GM12864 (cell line): ENCODE results near the gene SGPP1.
"Not testable (repeated sequence)": the region's sequence is repeated elsewhere in the genome, so short reads cannot be mapped to it uniquely, and the experiment has no call there.

Experiments used
- DNase-seq: peaks from one replicate; pipeline ENCODE4 v3.0.0-alpha.2; 2011; ENCODE audit warnings: low read depth
- H3K4me3 ChIP-seq: 2 replicates; pipeline ENCODE4 v1.5.1; 2011; ENCODE audit warnings: mild to moderate bottlenecking, low read depth, low read length, control low read depth
- TF ChIP-seq, protein P1 (sequence below): IDR thresholded peaks from 2 replicates; pipeline ENCODE4 v1.5.1; 2011; ENCODE audit warnings: low read depth, mild to moderate bottlenecking, moderate library complexity, low read length, control low read depth, inconsistent platforms; ENCODE audit errors: missing control alignments

The SGPP1 gene

DNA sequence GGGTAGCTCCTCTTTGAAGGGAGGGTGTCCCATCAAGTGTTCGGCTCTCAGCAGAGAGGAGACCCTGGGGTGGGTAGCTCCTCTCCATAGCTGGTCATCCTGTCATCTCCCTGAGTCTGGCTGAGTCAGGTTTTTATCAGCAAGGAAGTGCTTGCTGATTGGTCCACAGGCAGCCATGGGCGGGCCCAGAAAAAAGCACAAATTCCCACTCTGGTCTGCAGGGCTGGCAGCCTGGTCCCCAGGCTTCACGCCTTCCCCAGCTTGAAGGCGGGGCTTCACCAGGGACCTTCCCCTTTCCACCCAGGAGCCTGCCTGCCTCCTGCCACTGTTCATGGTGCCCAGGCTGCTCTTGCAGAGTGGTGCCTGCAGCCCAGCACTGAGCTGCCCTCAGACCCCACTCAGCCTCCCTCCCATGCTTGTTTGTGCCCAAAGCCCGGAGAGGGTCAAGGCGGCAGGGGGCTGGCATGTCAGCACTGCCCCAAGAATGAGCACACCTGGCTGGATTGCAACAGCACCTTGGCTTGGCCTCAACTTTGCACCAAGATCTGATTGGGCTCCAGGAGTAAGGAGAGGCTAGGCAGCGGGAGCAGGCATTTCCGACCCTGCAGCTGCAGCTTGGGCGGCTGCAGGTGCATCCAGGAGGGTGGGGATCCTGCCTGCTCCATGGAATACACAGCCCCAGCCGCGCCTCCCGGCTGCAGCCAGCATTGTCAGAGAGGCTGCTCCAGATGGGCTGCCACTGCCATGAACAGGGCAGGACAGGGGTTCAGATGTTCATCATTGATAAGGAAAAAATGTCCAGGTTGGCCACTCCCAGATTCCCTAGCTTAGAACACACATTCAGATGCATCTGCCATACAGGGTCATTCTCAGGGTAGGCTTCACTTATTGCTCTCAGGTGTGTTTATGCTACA lies 64.2 kb downstream of the SGPP1 start:
- no peak for DNase-seq
- no peak overlapping the region for H3K4me3 ChIP-seq
- TF ChIP-seq, protein P1, sequence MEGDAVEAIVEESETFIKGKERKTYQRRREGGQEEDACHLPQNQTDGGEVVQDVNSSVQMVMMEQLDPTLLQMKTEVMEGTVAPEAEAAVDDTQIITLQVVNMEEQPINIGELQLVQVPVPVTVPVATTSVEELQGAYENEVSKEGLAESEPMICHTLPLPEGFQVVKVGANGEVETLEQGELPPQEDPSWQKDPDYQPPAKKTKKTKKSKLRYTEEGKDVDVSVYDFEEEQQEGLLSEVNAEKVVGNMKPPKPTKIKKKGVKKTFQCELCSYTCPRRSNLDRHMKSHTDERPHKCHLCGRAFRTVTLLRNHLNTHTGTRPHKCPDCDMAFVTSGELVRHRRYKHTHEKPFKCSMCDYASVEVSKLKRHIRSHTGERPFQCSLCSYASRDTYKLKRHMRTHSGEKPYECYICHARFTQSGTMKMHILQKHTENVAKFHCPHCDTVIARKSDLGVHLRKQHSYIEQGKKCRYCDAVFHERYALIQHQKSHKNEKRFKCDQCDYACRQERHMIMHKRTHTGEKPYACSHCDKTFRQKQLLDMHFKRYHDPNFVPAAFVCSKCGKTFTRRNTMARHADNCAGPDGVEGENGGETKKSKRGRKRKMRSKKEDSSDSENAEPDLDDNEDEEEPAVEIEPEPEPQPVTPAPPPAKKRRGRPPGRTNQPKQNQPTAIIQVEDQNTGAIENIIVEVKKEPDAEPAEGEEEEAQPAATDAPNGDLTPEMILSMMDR, result no peak

DNA sequence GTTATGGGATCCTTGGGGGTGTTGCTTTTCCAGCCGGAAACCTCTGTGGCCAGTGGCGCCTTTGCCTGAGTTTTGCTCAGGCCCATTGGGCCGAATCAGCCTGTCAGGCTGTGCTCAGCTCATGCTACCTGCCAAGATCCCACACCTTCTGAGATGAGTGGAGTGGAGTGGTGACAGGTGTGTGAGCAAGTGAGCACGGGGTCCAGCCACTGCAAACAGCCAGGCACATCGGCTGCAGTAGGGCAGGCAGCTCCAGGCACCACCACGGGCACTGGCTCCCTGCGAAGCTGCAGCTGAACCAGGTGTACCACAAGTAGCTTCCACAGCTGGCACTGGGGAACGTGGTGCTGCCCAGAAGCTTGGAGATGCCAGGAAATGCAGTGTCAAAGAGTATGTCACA lies 65.1 kb downstream of the SGPP1 start:
- DNase-seq, result no peak
- no peak overlapping the region for H3K4me3 ChIP-seq
- TF ChIP-seq, protein P1, result no peak

DNA sequence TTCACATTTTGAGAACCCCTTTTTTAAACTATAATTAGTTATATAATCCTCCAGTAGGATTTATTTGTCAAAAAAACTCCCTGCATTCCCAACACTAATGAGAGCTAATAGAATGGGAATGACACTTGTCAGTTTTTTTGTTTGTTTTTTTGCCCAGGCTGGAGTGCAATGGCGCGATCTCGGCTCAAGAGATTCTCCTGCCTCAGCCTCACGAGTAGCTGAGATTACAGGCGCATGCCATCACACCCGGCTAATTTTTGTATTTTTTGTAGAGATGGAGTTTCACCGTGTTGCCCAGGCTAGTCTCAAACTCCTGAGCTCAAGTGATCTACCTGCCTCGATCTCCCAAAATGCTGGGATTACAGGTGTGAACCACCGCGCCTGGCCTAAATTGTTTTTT lies 66.0 kb downstream of the SGPP1 start:
- not testable (repeated sequence) for H3K4me3 ChIP-seq, DNase-seq

DNA sequence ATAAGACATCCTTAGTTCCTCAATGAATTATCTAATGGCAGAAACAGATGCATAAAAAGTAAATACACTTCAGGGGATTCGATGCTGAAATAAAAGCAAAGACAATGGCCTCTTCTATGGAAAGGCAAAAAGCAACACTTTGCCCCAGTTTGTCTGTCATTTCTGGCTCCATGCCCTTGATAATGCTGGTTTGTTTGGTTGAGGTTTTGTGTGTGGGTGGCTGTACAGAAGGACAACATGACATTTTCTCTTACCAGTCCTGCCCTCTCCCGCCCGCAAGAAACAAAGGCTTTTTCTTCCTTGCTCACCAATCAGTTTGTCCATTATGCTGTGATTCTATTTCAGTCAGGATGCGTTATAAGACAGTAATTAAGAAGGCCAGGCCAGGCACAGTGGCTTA lies 68.1 kb downstream of the SGPP1 start:
- TF ChIP-seq, protein P1, result no peak
- no peak for DNase-seq

DNA sequence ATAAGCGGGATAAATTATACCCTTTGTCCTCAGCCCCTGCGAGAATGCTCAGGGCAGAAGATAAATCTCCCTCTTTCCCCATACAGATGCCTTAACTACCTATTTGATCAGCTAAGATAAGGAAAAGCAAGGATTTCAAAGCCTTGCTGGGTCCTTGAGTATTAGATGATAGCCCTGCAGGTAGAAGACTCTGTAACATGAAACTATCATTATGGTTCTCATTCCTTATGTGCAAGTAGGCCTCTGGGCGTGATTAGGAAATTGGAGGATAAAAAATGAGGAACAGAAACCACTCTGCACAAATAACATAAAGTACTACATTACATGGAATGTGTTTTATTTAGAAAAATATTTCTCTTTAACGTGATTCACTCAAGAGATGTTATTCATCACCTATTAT lies 71.7 kb downstream of the SGPP1 start:
- H3K4me3 ChIP-seq, result no peak overlapping the region
- TF ChIP-seq, protein P1, result no peak
- DNase-seq, result no peak

More for the DNA sequence above, 68.1 kb downstream of the SGPP1 start:
- H3K4me3 ChIP-seq, result no peak overlapping the region

DNA sequence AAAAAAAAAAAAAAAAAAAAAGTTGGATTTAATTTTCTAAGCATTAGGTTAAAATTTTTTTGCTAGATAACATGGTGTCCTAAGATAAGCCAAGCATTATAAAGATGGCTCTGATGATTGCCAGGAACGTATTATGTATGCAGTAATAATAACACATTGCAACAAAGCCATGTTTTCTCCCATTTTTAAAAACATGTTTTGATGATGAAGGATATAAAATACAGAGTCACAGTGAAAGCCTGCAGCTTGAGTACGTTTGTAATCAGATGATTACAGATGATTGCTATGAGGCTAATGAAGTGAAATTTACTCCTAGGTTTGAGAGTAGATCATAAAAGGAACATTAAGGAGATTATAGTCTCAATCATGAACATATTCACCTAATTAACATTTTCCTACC lies 72.9 kb downstream of the SGPP1 start:
- TF ChIP-seq, protein P1, result no peak
- no peak overlapping the region for H3K4me3 ChIP-seq
- no peak for DNase-seq

DNA sequence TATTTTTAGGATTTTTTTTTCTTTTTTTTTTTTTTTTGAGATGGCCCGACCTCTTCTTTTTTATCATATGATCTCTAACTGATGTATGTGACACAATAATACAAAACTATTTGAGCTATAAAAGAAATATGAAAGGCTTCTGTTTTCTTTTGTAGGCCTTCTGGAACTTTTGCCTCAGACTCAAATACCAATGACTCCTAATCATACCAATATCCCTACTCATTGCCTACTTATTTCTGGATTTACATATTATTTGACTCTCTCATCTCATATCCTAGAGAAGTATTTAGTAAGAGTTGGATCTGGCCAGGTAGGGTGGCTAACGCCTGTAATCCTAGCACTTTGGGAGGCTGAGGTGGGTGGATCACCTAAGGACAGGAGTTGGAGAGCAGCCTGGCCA lies 73.5 kb downstream of the SGPP1 start:
- TF ChIP-seq, protein P1, result no peak
- H3K4me3 ChIP-seq, result no peak overlapping the region
- no peak for DNase-seq
